NCI-H345 treated with DMSO at 0.1 percent for 48 hours (cell line): ENCODE results near the gene MZT2B.
A peak's percentile ranks its signal among the peaks of the same experiment; 100 is the strongest.
"Not testable (repeated sequence)": the region's sequence is repeated elsewhere in the genome, so short reads cannot be mapped to it uniquely, and the experiment has no call there.

Experiments used
- DNase-seq: peaks from one replicate; lab custom pipeline; 2025; ENCODE audit not compliant: unreplicated experiment; lab: John Stamatoyannopoulos, UW

MZT2B gene

GRCh38 chr2:130169896-130170295, 12.2 kb upstream of the MZT2B start:
- DNase-seq, result no peak

DNA sequence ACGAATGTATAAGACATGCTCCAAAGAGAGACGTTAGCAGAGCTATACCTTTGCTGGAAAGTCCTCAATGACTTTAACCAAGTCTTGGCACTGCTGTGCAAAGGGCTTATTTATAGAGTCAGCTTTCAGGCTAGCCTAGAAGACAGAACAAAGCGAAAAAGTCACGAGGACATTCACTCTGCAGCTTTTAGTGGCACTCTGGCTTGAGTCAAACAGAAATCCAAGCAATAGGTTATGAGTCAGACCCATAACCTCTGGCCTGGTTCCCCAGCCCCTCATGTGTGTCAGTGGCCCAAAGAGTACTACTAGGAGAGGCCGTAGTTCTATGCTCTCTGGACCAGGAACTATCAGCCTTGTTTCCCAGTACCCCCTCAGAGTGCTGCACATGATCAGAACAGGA, 7.2 kb upstream of the MZT2B start:
- not testable (repeated sequence) for DNase-seq

DNA sequence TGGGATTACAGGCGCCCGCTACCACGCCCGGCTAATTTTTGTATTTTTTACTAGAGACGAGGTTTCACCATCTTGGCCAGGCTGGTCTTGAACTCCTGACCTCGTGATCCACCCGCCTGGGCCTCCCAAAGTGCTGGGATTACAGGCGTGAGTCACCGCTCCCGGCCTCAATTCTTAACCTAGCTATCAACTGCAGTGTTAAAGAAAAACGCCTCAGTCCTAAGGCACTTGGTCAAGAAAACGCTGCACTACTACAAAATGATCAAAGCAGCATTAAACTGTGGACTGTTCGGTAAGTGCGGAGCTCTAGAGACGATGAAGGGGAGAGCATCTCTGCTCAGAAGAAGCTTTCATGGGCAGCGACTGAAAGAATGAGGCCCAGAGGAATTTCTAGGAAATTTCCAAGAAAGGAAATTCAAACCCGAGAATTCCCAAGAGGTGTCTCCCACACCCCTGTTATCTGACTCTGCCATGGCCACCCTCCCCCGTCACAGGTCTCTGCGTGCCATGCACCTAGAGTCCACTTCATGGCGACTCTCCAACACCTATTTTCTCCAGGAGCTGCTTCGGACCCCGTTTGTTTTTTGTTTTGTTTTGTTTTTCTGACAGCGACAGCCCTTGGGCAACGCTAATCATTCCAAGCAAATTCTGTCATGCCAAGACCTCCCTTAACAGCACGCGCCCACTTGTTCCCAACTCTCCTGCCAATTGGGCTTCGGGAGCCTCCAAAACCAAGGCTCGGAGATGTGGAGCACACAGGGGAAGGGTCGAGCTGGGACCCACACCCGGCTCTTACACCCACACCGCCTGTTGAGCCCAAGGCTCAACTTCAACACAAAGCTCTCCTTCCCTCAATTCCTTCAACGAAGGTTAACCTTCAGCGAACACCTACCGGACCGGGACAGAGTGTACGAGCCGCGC, 1.4 kb upstream of the MZT2B start:
- DNase-seq, result not testable (repeated sequence)

DNA sequence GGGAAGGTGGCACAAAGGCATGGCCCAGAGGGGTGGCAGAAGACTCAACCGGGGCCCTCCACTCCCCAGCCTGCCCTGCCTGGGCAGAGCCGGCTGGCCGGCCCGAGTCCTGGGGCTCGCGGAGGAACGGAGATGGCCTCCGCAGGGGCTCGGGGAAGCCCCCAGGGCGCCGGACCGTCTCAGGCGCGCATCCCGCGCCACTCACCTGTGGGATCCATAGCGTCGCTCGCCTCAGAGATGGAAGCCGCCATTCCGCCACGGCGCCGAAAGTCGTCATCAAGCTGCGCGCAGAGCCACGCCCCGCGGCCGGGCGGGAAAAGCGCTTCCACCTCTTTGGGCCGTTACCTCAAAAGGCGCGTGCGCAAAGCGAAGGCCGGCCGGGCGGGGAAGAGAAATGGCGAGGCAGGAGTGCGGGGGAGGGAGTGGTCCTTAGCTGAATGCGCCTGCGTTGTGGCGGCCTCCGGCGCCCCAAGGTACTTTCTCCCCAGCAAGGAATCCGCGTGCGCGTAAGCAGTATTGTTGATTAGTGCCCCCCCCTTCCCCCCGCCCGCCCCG, 660 bp upstream of the MZT2B start, which contains the start of gene SMPD4:
Gene SMPD4, minus strand, starts transcription at position 278 of the 555 bp plus-strand sequence. CDS start 5,010 bp downstream, outside the sequence.
- peak; percentile 84 for DNase-seq

- not testable (repeated sequence) for DNase-seq
These were observed 907 bp downstream of the MZT2B start for GRCh38 chr2:130182826-130183511.

DNA sequence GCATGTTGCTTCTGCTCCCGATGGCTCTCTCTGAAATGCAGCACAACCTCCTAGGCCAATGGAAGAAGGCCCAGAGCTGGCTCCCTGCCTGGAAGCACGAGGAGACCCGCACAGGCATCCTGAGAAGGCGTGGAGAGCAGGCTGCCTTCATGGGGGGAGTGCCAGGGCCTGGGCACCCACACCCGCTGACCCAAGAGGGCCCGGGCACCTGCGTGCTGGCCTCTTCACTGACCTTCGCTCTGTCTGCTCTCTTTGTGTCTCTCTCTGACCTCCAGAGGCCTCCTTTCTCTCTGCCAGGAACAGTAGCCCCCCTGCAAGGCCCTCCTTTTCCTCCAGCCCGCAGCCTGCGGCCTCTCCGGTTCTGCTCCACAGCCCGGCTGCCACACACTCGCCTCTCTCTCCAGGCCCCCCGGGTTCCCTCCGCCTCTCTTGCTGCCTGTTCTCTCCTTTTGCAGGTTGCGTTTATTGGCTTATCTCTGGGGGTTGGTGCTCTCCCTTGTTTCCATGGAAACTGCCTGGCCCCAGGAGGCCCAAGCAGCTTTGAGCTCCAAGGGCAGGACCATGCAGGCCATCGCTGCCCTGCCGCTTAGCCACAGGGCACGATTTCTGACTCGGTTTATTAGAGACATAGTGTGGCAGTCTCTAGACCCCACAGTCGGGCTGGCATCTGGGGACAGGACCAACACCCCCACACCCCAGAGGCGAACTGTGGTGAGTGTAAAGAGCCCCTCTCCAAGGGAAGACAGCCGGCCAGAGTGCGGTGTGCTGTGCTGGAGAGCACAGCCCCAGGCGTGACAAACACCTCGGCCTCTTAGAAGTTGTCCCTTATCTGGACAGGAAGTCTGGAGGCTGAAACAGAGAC, 1.7 kb downstream of the MZT2B start:
- no peak for DNase-seq

DNA sequence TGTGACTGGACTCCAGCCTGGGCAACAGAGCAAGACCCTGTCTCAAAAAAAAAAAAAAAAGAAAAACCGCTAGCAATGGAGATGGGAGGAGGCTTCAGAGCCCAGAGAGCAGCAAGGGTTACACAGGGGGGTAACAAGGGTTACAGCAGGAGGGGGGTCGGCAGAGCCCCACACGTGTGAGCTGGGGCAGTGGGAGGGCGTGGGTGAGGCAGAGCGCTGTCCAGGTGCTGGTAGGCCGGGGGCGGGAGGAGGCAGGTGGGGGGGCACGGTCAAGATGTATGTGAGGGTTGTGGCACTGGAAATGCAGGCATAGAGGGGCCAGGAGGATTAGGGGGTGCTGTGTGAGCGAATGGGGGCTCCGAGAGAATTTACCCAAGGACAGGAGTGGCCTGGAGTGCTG, 3.4 kb downstream of the MZT2B start:
- no peak for DNase-seq

- no peak for DNase-seq
These were observed 3.8 kb downstream of the MZT2B start for GRCh38 chr2:130185896-130186295.

DNA sequence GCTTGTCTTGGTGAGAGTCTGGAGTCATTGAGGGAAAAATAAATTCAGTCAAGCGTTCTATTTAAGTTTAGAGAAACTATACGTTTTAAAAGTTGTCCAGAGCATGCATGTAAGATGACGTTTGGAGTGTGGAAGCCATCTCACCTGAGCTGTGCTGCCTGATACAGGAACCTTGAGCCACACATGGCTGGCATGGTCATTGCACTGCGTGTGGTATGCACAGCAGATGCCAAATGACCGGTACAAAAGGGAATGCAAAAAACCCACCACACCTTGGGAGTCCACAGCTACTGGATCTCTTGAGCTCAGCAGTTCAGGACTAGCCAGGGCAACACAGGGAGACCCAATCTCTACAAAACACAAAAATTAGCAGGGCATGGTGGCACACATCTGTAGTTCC, 4.3 kb downstream of the MZT2B start:
- no peak for DNase-seq

GRCh38 chr2:130187268-130187667, 5.2 kb downstream of the MZT2B start:
- no peak for DNase-seq

DNA sequence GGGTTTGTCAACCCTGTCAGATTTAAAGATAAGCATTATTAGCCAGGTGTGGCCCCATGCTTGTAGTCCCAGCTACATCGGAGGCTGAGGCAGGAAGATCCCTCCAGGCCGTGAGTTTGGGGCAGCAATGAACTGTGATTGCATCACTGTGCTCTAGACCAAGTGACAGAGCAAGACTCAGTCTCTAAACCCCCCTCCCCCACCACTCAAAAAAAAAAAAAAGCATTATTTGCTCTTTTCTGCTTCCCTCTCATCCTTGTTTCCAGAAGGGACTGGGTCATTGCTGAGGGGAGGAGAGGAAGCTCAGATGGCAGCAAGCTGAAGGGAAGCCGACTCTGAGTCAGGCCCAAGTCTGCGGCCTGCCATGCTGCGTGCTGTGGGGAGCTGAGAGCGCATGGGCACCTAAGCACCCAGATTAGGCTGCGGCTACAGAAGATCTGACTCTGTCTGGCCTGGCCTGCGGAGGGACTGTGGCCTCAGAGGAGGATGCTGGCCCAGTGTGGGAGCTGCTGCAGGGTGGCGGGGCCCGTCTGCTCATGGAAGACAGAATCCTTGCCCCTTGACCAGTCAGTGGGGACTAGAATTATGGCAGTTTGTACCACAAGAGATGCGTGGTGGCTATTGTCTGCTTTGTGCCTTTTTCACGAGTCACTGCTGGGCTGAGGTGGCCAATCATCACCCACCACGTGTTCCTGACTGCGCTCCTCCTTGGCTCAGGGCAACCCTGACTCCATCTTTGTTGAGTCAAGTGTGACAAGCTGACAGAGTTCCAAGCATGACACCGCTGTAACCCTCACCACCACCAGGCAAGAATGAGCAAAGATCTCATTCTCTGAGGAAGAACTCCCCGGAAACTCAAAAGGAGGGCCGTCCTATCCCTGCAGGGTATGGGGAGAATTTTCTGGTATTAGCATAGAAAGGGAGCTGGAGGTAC, 6.1 kb downstream of the MZT2B start:
- not testable (repeated sequence) for DNase-seq

DNA sequence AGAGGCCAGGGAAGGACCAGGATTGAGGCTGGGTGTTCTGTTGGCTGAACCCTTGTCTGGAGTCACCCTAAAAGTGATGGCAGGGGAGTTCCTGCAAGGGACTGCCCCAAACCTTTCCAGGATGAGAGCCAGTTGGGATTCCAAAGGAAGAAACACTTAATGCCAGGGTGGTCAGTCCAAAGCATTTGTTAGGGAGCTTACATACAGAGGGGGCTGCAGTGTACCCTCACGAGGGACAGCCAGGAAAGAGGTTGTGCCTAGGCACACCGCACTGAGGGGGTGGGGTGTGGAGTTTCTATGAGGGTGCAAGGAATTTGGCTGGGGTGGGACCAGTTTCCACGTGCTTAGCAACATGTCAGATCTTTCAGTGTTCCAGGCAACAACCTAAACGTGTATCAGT, 6.9 kb downstream of the MZT2B start:
- DNase-seq, result not testable (repeated sequence)

DNA sequence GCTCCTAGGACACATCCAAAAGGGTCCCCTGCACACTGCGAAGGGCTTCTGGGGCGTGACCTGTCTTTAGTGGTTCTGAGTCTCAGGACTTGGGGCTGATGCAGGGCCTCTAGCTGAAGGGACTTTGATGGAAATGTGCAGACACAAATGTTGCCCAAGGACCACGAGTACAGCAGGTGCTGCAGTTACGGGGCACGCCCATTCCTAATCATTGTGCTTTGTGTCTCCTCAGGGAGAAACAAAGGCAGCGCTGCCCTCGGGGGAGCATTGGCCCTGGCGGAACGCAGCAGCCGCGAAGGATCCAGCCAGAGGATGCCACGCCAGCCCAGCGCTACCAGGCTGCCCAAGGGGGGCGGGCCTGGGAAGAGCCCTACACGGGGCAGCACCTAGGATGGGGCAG, 8.2 kb downstream of the MZT2B start:
- no peak for DNase-seq

DNA sequence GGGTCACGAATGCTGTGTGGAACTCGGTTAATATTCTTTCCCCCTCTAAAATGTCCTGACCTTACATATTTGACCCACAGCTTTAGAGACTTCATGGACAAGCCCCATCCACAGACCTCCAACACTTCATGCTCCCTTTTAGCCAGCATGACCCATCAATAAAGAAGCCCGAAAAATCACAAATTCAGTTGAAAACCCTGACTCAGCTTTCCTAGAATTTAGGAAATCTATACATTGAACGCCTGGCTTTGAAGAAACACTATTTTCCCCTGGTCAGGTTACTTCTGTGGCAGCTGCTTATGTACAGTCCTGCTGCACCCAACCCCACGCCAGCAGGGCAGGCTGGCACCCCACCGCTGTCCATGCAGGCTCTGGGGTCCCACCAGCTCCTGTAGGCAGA, 9.3 kb downstream of the MZT2B start:
- not testable (repeated sequence) for DNase-seq

GRCh38 chr2:130192451-130192850, 10.4 kb downstream of the MZT2B start:
- not testable (repeated sequence) for DNase-seq

GRCh38 chr2:130193824-130194223, 11.8 kb downstream of the MZT2B start:
- DNase-seq, result not testable (repeated sequence)

DNA sequence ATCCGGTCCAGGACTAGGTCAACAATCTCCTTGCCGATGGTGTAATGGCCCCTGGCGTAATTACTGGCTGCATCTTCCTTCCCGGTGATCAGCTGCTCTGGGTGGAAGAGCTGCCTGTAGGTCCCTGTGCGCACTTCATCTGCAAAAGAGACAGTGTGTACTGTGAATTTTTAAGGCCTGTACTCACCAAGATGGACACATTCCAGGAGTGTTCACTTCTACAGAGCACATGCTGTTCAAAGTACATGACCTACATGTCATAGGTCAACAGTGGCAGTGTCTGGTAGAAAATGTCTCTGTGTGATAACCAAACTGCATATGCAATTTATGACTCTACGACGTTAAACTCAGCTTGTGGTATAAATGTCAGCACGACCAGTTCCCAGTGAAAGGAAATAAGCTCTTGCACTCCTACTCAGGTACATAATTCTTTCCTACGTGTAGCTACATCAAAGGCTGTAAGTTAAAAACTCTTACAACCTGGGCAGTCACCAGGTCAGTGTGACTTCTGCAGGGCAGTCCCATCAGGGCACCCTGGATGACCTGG, 13.1 kb downstream of the MZT2B start:
- not testable (repeated sequence) for DNase-seq

DNA sequence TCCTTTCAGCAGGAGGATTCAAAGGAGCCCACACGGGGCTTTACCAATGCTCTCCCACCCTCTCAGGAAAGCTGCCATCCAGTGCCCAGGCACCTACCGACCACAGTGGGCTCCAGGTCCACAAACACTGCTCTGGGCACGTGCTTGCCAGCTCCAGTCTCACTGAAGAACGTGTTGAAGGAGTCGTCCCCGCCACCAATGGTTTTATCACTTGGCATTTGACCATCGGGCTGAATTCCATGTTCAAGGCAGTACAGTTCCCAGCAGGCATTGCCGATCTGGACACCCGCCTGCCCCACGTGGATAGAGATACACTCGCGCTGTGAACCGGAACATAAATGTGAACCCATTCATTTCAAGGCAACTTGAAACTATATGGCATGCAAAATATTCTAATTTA, 14.0 kb downstream of the MZT2B start:
- not testable (repeated sequence) for DNase-seq

- DNase-seq, result no peak
These were observed 16.3 kb downstream of the MZT2B start, which contains the start of gene TUBA3E for GRCh38 chr2:130198343-130198742. TSS of gene TUBA3E (minus strand) at chr2:130198439. CDS start at chr2:130198360, 79 bp downstream.
